GM19452 (cell line): ENCODE results near the gene RHPN2.
"Not testable (repeated sequence)": the region's sequence is repeated elsewhere in the genome, so short reads cannot be mapped to it uniquely, and the experiment has no call there.

Experiments used
- ATAC-seq: cut with Tn5 transposase; IDR thresholded peaks from one replicate; pipeline ENCODE4 v1.9.1; 2021; ENCODE audit not compliant: unreplicated experiment

Gene RHPN2

GRCh38 chr19:32979807-32980206, 84.9 kb downstream of the RHPN2 start:
- not testable (repeated sequence) for ATAC-seq

GRCh38 chr19:32977813-32978212, 86.9 kb downstream of the RHPN2 start:
- ATAC-seq: not testable (repeated sequence)

GRCh38 chr19:32977280-32977679, 87.4 kb downstream of the RHPN2 start:
- ATAC-seq: no peak

GRCh38 chr19:32976223-32976805, 88.4 kb downstream of the RHPN2 start:
- ATAC-seq: no peak

GRCh38 chr19:32971715-32972540, 92.8 kb downstream of the RHPN2 start, which contains the start of the genes CEP89 and FAAP24:
Gene CEP89 (minus strand): TSS chr19:32971958. CDS start chr19:32971874, 84 bp downstream.
Gene FAAP24 (plus strand): TSS chr19:32972242. CDS start chr19:32973197, 955 bp downstream.
- ATAC-seq: peak; percentile 99

GRCh38 chr19:32971012-32971595, 93.6 kb downstream of the RHPN2 start:
- ATAC-seq: no peak

GRCh38 chr19:32969549-32969948, 95.1 kb downstream of the RHPN2 start:
- ATAC-seq: no peak

- ATAC-seq: no peak
These were observed 97.9 kb downstream of the RHPN2 start for GRCh38 chr19:32966750-32967149.

- ATAC-seq: no peak
These were observed 119.4 kb downstream of the RHPN2 start for GRCh38 chr19:32945260-32945659.

- ATAC-seq: not testable (repeated sequence)
These were observed 123.4 kb downstream of the RHPN2 start for GRCh38 chr19:32941273-32941672.

GRCh38 chr19:32936065-32936464, 128.6 kb downstream of the RHPN2 start:
- no peak for ATAC-seq

- ATAC-seq: no peak
These were observed 129.1 kb downstream of the RHPN2 start for GRCh38 chr19:32935629-32936028.

GRCh38 chr19:32933571-32933970, 131.1 kb downstream of the RHPN2 start:
- ATAC-seq: no peak

GRCh38 chr19:32930567-32930966, 134.1 kb downstream of the RHPN2 start:
- no peak for ATAC-seq

- ATAC-seq: no peak
These were observed 135.9 kb downstream of the RHPN2 start for GRCh38 chr19:32928806-32929205.
